ENCODE results near the gene STK11.

Gene STK11

GRCh38 chr19:1232652-1233072, 27.1 kb downstream of the STK11 start:
- H3K27ac ChIP-seq (ENCODE audit: low read depth, low read length): no peak overlapping the region

GRCh38 chr19:1233115-1233667, 27.6 kb downstream of the STK11 start:
- H3K36me3 ChIP-seq (ENCODE audit: insufficient read depth, low read length): no peaks in the 10 kb centered on the region
- no peak overlapping the region for H3K9ac ChIP-seq (ENCODE audit: low read length)
- H3K27ac ChIP-seq (ENCODE audit: low read depth, low read length): no peak overlapping the region
- H3K4me1 ChIP-seq (ENCODE audit: insufficient read depth, low read length): peaks cover 15% of the 10 kb centered on the region
- no peak overlapping the region for H3K4me3 ChIP-seq (ENCODE audit: low read depth in 1 of 2, low read length in 2 of 2)
- H3K9me3 ChIP-seq (ENCODE audit: low read length): no peaks in the 10 kb centered on the region
- H3K27me3 ChIP-seq (ENCODE audit: control insufficient read depth in 1 of 2, insufficient read depth in 2 of 2, low read length in 2 of 2): peaks cover 0 to 8% of the 10 kb centered on the region in 2 donors

More at GRCh38 chr19:1232652-1233072, 27.1 kb downstream of the STK11 start:
- H3K36me3 ChIP-seq (ENCODE audit: insufficient read depth, low read length): no peaks in the 10 kb centered on the region
- no peak overlapping the region for H3K9ac ChIP-seq (ENCODE audit: low read length)
- peaks cover 13% of the 10 kb centered on the region for H3K4me1 ChIP-seq (ENCODE audit: insufficient read depth, low read length)
- H3K4me3 ChIP-seq (ENCODE audit: low read depth in 1 of 2, low read length in 2 of 2): no peak overlapping the region
- H3K9me3 ChIP-seq (ENCODE audit: low read length): no peaks in the 10 kb centered on the region
- peaks cover 0 to 8% of the 10 kb centered on the region in 2 donors for H3K27me3 ChIP-seq (ENCODE audit: control insufficient read depth in 1 of 2, insufficient read depth in 2 of 2, low read length in 2 of 2)

- H3K4me1 ChIP-seq (ENCODE audit: insufficient read depth, low read length): peaks cover 18% of the 10 kb centered on the region
- no peak overlapping the region for H3K4me3 ChIP-seq (ENCODE audit: low read depth in 1 of 2, low read length in 2 of 2)
- H3K9ac ChIP-seq (ENCODE audit: low read length): no peak overlapping the region
- H3K27me3 ChIP-seq (ENCODE audit: control insufficient read depth in 1 of 2, insufficient read depth in 2 of 2, low read length in 2 of 2): peaks cover 0 to 8% of the 10 kb centered on the region in 2 donors
- no peaks in the 10 kb centered on the region for H3K36me3 ChIP-seq (ENCODE audit: insufficient read depth, low read length)
- no peak overlapping the region for H3K27ac ChIP-seq (ENCODE audit: low read depth, low read length)
- H3K9me3 ChIP-seq (ENCODE audit: low read length): no peaks in the 10 kb centered on the region
These were observed 28.7 kb downstream of the STK11 start for GRCh38 chr19:1234051-1234954.

GRCh38 chr19:1234955-1235380, 29.4 kb downstream of the STK11 start:
- H3K9ac ChIP-seq (ENCODE audit: low read length): no peak overlapping the region
- no peaks in the 10 kb centered on the region for H3K36me3 ChIP-seq (ENCODE audit: insufficient read depth, low read length)

GRCh38 chr19:1235625-1236538, 30.3 kb downstream of the STK11 start:
- Histone ChIP-seq H3K36me3 (ENCODE audit: insufficient read depth, low read length) (no peaks in the 10 kb centered on the region), H3K27ac (ENCODE audit: low read depth, low read length) (no peak overlapping the region), H3K27me3 (ENCODE audit: control insufficient read depth in 1 of 2, insufficient read depth in 2 of 2, low read length in 2 of 2) (peaks cover 0 to 8% of the 10 kb centered on the region in 2 donors), H3K9ac (ENCODE audit: low read length) (no peak overlapping the region), H3K9me3 (ENCODE audit: low read length) (no peaks in the 10 kb centered on the region), H3K4me3 (ENCODE audit: low read depth in 1 of 2, low read length in 2 of 2) (no peak overlapping the region), H3K4me1 (ENCODE audit: insufficient read depth, low read length) (peaks cover 20% of the 10 kb centered on the region)

More at GRCh38 chr19:1234955-1235380, 29.4 kb downstream of the STK11 start:
- Histone ChIP-seq H3K27ac (ENCODE audit: low read depth, low read length) (no peak overlapping the region), H3K4me1 (ENCODE audit: insufficient read depth, low read length) (peaks cover 18% of the 10 kb centered on the region), H3K9me3 (ENCODE audit: low read length) (no peaks in the 10 kb centered on the region), H3K4me3 (ENCODE audit: low read depth in 1 of 2, low read length in 2 of 2) (no peak overlapping the region), H3K27me3 (ENCODE audit: control insufficient read depth in 1 of 2, insufficient read depth in 2 of 2, low read length in 2 of 2) (peaks cover 0 to 8% of the 10 kb centered on the region in 2 donors)

- H3K36me3 ChIP-seq (ENCODE audit: insufficient read depth, low read length): no peaks in the 10 kb centered on the region
- peaks cover 0 to 8% of the 10 kb centered on the region in 2 donors for H3K27me3 ChIP-seq (ENCODE audit: control insufficient read depth in 1 of 2, insufficient read depth in 2 of 2, low read length in 2 of 2)
- H3K4me1 ChIP-seq (ENCODE audit: insufficient read depth, low read length): peaks cover 25% of the 10 kb centered on the region
- no peaks in the 10 kb centered on the region for H3K9me3 ChIP-seq (ENCODE audit: low read length)
- no peak overlapping the region for H3K4me3 ChIP-seq (ENCODE audit: low read depth in 1 of 2, low read length in 2 of 2)
- no peak overlapping the region for H3K9ac ChIP-seq (ENCODE audit: low read length)
- H3K27ac ChIP-seq (ENCODE audit: low read depth, low read length): no peak overlapping the region
These were observed 31.0 kb downstream of the STK11 start for GRCh38 chr19:1236576-1236975.

DNA sequence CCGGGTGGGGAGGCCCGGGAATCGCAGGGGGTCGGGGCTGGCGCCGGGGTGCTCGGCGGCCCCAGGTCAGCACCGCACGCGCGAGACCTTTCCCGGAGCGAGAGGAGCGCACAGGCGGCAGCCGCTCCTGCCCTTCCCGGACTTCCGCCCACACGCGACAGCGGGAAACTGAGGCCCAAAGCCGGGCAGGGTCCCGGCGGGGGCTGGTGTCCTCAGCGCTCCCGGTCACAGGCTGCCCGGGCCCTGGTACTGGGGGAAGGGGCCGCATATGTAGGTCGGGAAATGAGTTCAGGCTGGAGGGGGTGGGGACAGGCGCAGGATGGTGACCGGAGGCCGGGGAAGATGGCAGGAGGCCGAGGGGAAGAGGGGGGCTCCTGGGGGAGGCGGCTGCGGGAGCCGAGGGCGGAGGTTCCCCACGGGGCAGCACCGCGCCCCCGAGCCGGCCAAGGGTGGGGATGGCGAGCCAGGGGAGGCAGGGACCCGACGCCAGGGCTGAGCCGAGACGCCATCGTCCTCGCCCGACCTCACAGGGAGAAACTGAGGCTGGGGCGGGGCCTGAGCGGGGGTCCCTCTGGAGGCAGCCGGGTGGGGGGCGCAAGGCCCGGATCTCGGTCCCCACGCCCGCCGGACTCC, 31.6 kb downstream of the STK11 start:
- H3K9me3 ChIP-seq (ENCODE audit: low read length): no peaks in the 10 kb centered on the region
- no peak overlapping the region for H3K27ac ChIP-seq (ENCODE audit: low read depth, low read length)
- H3K9ac ChIP-seq (ENCODE audit: low read length): no peak overlapping the region
- H3K36me3 ChIP-seq (ENCODE audit: insufficient read depth, low read length): no peaks in the 10 kb centered on the region
- peak overlapping the region; percentile 53 to 54 for H3K4me3 ChIP-seq (ENCODE audit: low read depth in 1 of 2, low read length in 2 of 2)
- peaks cover 0 to 8% of the 10 kb centered on the region in 2 donors for H3K27me3 ChIP-seq (ENCODE audit: control insufficient read depth in 1 of 2, insufficient read depth in 2 of 2, low read length in 2 of 2)
- H3K4me1 ChIP-seq (ENCODE audit: insufficient read depth, low read length): peaks cover 24% of the 10 kb centered on the region

DNA sequence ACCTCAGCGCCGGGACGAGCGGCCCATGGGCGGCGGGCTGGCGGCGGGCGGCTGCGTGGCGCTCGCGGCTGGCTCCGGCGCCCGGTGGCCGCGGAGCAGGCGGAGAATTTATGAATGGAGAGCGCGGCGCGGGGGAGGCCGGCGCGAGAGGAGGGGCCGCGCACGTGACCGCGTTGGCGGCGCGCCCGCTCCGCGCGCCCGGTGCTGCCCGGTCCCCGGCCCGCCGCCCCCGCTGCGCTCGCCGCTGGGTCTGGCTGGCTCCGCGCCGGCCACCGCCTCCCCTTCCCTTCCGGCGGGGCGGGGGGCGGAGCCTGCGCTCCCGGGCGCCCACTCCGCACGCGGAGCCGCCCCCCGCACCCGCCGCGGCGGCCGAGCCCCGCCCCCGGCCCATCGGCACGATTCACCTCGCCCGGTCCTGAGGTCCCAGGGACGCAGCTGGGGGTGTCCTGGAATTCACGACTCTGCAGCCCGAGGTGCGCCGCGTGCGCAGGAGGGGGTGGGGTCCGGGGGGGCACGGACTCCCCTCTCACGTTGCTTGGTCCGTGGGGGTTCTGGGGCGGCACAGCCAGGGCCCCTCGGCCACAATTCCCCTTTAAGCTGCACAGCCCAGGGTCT, 32.3 kb downstream of the STK11 start, which contains the start of gene CBARP:
Gene CBARP (minus strand): TSS at position 252 of the 615 bp plus-strand sequence. CDS start 1,905 bp downstream, outside the sequence.
- Histone ChIP-seq H3K9ac (ENCODE audit: low read length) (no peak within 1 kb of the TSS), H3K36me3 (ENCODE audit: insufficient read depth, low read length) (no peaks in the 10 kb centered on the region), H3K27me3 (ENCODE audit: control insufficient read depth in 1 of 2, insufficient read depth in 2 of 2, low read length in 2 of 2) (peaks cover 0 to 8% of the 10 kb centered on the region in 2 donors), H3K4me1 (ENCODE audit: insufficient read depth, low read length) (peaks cover 24% of the 10 kb centered on the region), H3K4me3 (ENCODE audit: low read depth in 1 of 2, low read length in 2 of 2) (peak within 1 kb of the TSS; percentile 53 to 54), H3K9me3 (ENCODE audit: low read length) (no peaks in the 10 kb centered on the region), H3K27ac (ENCODE audit: low read depth, low read length) (peak within 1 kb of the TSS; percentile 71)

DNA sequence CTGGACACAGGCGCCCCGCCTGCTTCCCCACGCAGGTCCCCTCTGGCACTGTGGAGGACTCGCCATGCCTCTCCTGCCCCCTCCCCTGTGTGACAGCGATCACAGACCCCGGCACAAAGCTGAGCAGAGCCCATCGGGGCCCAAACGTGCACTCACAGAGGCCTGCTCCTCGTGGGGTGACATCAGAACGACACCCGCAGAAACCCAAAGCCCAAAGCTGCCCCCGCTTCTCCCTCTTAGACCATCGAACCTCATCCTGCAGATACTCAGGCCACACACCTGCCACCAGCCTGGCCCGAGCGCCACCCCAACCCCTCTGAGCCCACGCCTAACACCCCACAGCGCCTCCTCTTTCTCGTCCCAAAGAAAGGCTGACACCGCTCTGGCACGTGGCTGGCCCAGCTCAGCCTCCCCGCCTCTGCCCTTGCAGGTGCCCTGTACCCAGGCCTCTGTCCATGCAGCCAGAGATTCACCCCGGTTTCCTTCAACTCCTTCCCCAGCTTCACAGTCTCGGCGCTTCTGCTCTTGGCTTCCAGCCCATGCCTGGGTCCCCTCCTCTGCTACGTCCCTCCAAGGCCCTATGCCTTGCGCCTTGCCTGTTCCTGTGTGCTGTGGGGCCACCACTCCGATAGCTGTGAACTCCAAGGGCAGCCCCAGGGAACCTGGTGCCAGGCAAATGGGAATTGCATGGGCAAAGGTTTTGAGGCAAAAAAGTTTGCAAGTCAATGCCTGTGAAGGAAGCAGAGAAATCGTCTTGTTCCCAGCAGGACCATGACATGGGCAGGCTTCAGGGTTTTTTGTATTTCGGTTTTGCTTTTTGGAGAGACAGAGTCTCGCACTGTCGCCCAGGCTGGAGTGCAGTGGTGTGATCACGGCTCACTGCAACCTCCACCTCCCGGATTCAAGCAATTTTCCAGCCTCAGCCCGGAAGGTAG, 33.1 kb downstream of the STK11 start:
- Histone ChIP-seq H3K9me3 (ENCODE audit: low read length) (no peaks in the 10 kb centered on the region), H3K27me3 (ENCODE audit: control insufficient read depth in 1 of 2, insufficient read depth in 2 of 2, low read length in 2 of 2) (peaks cover 0 to 8% of the 10 kb centered on the region in 2 donors), H3K9ac (ENCODE audit: low read length) (no peak overlapping the region), H3K4me1 (ENCODE audit: insufficient read depth, low read length) (peaks cover 27% of the 10 kb centered on the region), H3K36me3 (ENCODE audit: insufficient read depth, low read length) (peaks cover under 1% of the 10 kb centered on the region), H3K4me3 (ENCODE audit: low read depth in 1 of 2, low read length in 2 of 2) (peak overlapping the region; percentile 6 to 14), H3K27ac (ENCODE audit: low read depth, low read length) (peak overlapping the region; percentile 71)
